Transverse colon (tissue), 4 donors: ENCODE data around the gene SARS1. TPM values are rescaled to one million over a fixed set of nuclear protein-coding genes. Genes with fewer than 3 reads are reported as not detected.
A peak's percentile ranks its signal among the peaks of the same experiment; 100 is the strongest.

Source experiments
- DNase-seq: peaks from one replicate; pipeline ENCODE4 v3.0.0-alpha.2; 2019
- H3K27ac ChIP-seq, 4 donors: fragments of 200-600 bp; sonication (generic); 2 replicates each; pipeline ENCODE4 v1.5.1; 2016 to 2018; ENCODE audit warnings: inconsistent platforms in 4 of 4
- H3K27me3 ChIP-seq: fragments of 200-600 bp; sonication (generic); 2 replicates; pipeline ENCODE4 v1.5.1; 2017; ENCODE audit warnings: inconsistent platforms
- H3K36me3 ChIP-seq, 4 donors: fragments of 200-600 bp; sonication (generic); 2 replicates each; pipeline ENCODE4 v1.5.1; 2017 to 2019; ENCODE audit warnings: inconsistent platforms in 4 of 4
- H3K4me1 ChIP-seq, 4 donors: fragments of 200-600 bp; sonication (generic); 2 replicates each; pipeline ENCODE4 v1.5.1; 2017 to 2020; ENCODE audit warnings: inconsistent platforms in 4 of 4
- H3K4me3 ChIP-seq, 4 donors: fragments of 200-600 bp; sonication (generic); 1 replicate in 1 of 4; 2 replicates in 3 of 4; pipeline versions ENCODE4 v1.5.1 to v1.6.1; 2017 to 2019; ENCODE audit warnings: inconsistent platforms in 4 of 4
- H3K9me3 ChIP-seq, 2 donors: fragments of 200-600 bp; sonication (generic); 2 replicates each; pipeline ENCODE4 v1.5.1; 2017 to 2019; ENCODE audit warnings: inconsistent platforms in 2 of 2
- EP300 ChIP-seq: sonication (generic); formaldehyde crosslinking; IDR thresholded peaks from one replicate; pipeline ENCODE4 v1.6.1; 2017; ENCODE audit warnings: antibody characterized with exemption, low read depth
- POLR2A ChIP-seq: fragments of 450-650 bp; IDR thresholded peaks from one replicate; pipeline ENCODE4 v1.6.1; 2016; ENCODE audit warnings: antibody characterized with exemption, mild to moderate bottlenecking, moderate library complexity
- POLR2AphosphoS5 ChIP-seq, 3 donors: sonication (generic); formaldehyde crosslinking; IDR thresholded peaks; one replicate each; pipeline ENCODE4 v1.6.1; 2016; ENCODE audit warnings: antibody characterized with exemption in 3 of 3
- WGBS, 2 donors: methylation state at CpG; one replicate each; pipeline ENCODE4 v1.1.5; 2018; ENCODE audit warnings: low coverage in 1 of 2; 5-methylcytosine and 5-hydroxymethylcytosine counted together
- in situ Hi-C, 4 donors: fragments of 200-750 bp; cut with MboI; loops; one replicate each; pipeline versions ENCODE4 v1.15.0 to v1.15.1; 2017; ENCODE audit warnings: low sequenced_read_pairs in 3 of 4, low pct_ligation_motif_present in 1 of 4, low pct_unique_long_range_greater_than_20kb in 1 of 4
- intact Hi-C: fragments of 100-400 bp; cut with DNase I; formaldehyde crosslinking; loops from one replicate; pipeline ENCODE4 v1.15.1; 2023; ENCODE audit warnings: low total_unique reads
- total RNA-seq, 4 donors: library from RNA; depleted of rRNA; stranded (reverse); fragments of >200 nt; gene quantifications; one replicate each; pipeline ENCODE4 v1.1.0, GENCODE V29; 2016
- TF ChIP-seq, protein P1 (sequence below), 5 experiments: fragments of 200-600 bp in 3 of 5; fragments of 450-650 bp in 2 of 5; sonication (generic) in 3 of 5; IDR thresholded peaks; 1 replicate in 2 of 5; 2 replicates in 3 of 5; pipeline ENCODE4 v1.5.1; 2016 to 2017; ENCODE audit warnings: antibody characterized with exemption in 5 of 5, inconsistent platforms in 3 of 5, mild to moderate bottlenecking in 2 of 5, moderate library complexity in 1 of 5

The SARS1 gene
- total RNA-seq, 4 donors from 2014 or later, result 79.4 to 150 (median 125) TPM

DNA sequence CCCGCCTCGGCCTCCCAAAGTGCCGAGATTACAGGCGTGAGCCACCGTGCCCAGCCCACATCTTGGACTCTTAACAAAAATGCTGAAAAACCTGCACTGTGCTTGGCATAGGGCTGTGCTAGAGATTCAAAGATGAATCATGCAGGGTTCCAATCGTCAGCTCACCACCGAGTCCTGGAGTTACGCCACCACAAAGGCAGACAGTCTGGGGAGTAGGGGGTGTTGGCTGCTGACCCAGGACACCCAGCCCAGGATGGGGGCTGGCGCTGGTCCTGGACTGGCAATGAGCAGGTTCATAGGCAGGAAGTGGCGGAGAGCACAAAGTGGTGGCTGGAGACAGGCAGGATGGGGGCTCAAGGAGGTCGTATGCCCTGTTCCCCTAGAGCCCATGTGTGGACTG lies 53.2 kb downstream of the SARS1 start:
- Histone ChIP-seq H3K4me1 (no peaks in the 10 kb centered on the region), H3K9me3 (no peaks in the 10 kb centered on the region), H3K27ac (no peak overlapping the region), H3K36me3 (no peaks in the 10 kb centered on the region), H3K4me3 (no peak overlapping the region), H3K27me3 (no peaks in the 10 kb centered on the region)
- intact Hi-C loops (loop anchor here (5.0 kb wide), 1 partner anchor 135 kb away; no protein-coding TSS in a partner anchor), in situ Hi-C loops (loop anchor here in 2 of 4 donors (5.0 to 10.0 kb wide), 2 partner anchors 265 to 268 kb away; partner anchors contain the start of gene GPR61 (in 1 of the 2))
- peak; percentile 3 for DNase-seq
- no peak for TF ChIP-seq POLR2AphosphoS5 (IDR thresholded peaks at IDR 0.05)
- TF ChIP-seq EP300, result no peak
- TF ChIP-seq POLR2A, result no peak
- TF ChIP-seq, protein P1, sequence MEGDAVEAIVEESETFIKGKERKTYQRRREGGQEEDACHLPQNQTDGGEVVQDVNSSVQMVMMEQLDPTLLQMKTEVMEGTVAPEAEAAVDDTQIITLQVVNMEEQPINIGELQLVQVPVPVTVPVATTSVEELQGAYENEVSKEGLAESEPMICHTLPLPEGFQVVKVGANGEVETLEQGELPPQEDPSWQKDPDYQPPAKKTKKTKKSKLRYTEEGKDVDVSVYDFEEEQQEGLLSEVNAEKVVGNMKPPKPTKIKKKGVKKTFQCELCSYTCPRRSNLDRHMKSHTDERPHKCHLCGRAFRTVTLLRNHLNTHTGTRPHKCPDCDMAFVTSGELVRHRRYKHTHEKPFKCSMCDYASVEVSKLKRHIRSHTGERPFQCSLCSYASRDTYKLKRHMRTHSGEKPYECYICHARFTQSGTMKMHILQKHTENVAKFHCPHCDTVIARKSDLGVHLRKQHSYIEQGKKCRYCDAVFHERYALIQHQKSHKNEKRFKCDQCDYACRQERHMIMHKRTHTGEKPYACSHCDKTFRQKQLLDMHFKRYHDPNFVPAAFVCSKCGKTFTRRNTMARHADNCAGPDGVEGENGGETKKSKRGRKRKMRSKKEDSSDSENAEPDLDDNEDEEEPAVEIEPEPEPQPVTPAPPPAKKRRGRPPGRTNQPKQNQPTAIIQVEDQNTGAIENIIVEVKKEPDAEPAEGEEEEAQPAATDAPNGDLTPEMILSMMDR (IDR thresholded peaks at IDR 0.05), result no peak
- WGBS, 2 donors, result 80% methylated on average over 11 of the region's 11 CpGs; no CpG with 5 or more reads in 1 of the 2 donors

DNA sequence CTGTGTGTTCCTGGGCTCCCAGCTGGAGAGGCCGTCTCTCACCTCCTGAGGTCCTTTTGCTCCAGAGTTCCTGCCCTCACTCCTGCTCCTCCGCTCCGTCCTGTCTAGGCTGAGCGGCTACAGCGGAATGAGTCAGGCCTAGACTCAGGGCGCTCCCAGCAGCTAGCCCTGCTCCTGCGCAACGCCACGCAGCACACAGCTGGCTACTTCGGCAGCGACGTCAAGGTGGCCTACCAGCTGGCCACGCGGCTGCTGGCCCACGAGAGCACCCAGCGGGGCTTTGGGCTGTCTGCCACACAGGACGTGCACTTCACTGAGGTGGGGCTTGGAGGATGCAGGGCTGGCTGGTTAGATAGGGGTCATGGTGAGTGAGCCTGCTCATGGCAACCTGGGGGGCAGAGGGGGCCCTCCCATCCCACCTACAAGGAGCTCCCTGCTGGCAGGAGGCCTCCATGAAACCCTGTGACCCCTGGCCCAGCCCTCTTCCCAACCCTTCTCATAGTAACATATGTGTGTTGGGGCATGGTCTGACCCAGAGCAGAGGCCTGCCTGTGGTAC lies 54.1 kb downstream of the SARS1 start:
- 86 to 92% methylated on average over 2 to 12 of the region's 17 CpGs for WGBS, 2 donors
- intact Hi-C loops, result loop anchor here (5.0 kb wide), 1 partner anchor 134 kb away; no protein-coding TSS in a partner anchor
- in situ Hi-C loops, result loop anchor here in 2 of 4 donors (5.0 to 10.0 kb wide), 2 partner anchors 264 to 267 kb away; partner anchors contain the start of gene GPR61 (in 1 of the 2)

DNA sequence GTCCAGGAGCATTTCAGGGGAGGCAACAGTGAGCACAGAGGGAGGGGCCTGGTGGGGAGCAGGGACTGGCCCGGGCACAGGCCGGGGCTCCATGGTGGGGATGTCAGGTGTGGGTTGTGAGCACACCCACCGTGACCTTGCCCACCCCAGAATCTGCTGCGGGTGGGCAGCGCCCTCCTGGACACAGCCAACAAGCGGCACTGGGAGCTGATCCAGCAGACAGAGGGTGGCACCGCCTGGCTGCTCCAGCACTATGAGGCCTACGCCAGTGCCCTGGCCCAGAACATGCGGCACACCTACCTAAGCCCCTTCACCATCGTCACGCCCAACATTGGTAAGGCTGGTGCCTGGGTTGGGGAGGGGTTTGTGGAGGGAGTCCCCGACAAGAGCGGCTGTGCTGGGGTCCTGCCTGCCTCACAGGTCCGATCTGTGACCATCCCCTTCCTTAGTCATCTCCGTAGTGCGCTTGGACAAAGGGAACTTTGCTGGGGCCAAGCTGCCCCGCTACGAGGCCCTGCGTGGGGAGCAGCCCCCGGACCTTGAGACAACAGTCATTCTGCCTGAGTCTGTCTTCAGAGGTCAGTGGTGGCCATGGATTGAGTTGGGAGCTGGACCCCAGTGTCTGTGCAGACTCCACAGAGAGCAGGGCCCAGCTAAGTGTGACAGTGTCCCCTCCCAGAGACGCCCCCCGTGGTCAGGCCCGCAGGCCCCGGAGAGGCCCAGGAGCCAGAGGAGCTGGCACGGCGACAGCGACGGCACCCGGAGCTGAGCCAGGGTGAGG lies 54.9 kb downstream of the SARS1 start:
- H3K9me3 ChIP-seq, result no peaks in the 10 kb centered on the region
- in situ Hi-C loops, result loop anchor here in 2 of 4 donors (5.0 to 10.0 kb wide), 2 partner anchors 264 to 266 kb away; partner anchors contain the start of gene GPR61 (in 1 of the 2)
- no peaks in the 10 kb centered on the region for H3K36me3 ChIP-seq
- H3K4me1 ChIP-seq, result no peaks in the 10 kb centered on the region
- H3K27me3 ChIP-seq, result no peaks in the 10 kb centered on the region
- WGBS, 2 donors, result 96% methylated on average over 20 of the region's 29 CpGs; no CpG with 5 or more reads in 1 of the 2 donors
- TF ChIP-seq, protein P1 (IDR thresholded peaks at IDR 0.05), result no peak
- no peak for TF ChIP-seq POLR2A
- TF ChIP-seq EP300, result no peak
- TF ChIP-seq POLR2AphosphoS5 (IDR thresholded peaks at IDR 0.05), result no peak
- no peak overlapping the region for H3K27ac ChIP-seq
- no peak for DNase-seq
- H3K4me3 ChIP-seq, result no peak overlapping the region
- intact Hi-C loops, result loop anchor here (5.0 kb wide), 1 partner anchor 134 kb away; no protein-coding TSS in a partner anchor

More for the DNA sequence above, 54.1 kb downstream of the SARS1 start:
- H3K36me3 ChIP-seq, result no peaks in the 10 kb centered on the region
- DNase-seq, result no peak
- no peak overlapping the region for H3K4me3 ChIP-seq
- TF ChIP-seq, protein P1 (IDR thresholded peaks at IDR 0.05), result no peak
- TF ChIP-seq POLR2A, result no peak
- no peak for TF ChIP-seq EP300
- TF ChIP-seq POLR2AphosphoS5 (IDR thresholded peaks at IDR 0.05), result no peak
- H3K27ac ChIP-seq, result no peak overlapping the region
- H3K27me3 ChIP-seq, result no peaks in the 10 kb centered on the region
- H3K9me3 ChIP-seq, result no peaks in the 10 kb centered on the region
- H3K4me1 ChIP-seq, result no peaks in the 10 kb centered on the region
